Neural cell (in vitro differentiated cells): ENCODE measurements around the gene PRMT5. TPM values are rescaled to one million over a fixed set of nuclear protein-coding genes. Genes with fewer than 3 reads are reported as not detected.

Experiments
- H2AFZ ChIP-seq: fragments of 200-600, 300-800 bp; sonication (generic), shearing (Covaris generic); 2 replicates; pipeline ENCODE4 v1.6.0; 2014; ENCODE audit warnings: low read depth, mild to moderate bottlenecking, antibody characterized with exemption, low read length, moderate library complexity
- H3F3A ChIP-seq: fragments of 200-600 bp; shearing (Covaris generic); 2 replicates; pipeline ENCODE4 v1.6.1; 2016; ENCODE audit warnings: mild to moderate bottlenecking, moderate library complexity, mixed read lengths, antibody characterized with exemption, low read length; ENCODE audit not compliant: insufficient read depth, poor library complexity, severe bottlenecking
- H3K27ac ChIP-seq: fragments of 200-600, 300-800 bp; sonication (generic), shearing (Covaris generic); 2 replicates; pipeline ENCODE4 v1.5.1; 2014; ENCODE audit warnings: mild to moderate bottlenecking, low read length, moderate library complexity
- H3K27me3 ChIP-seq: fragments of 300-800, 200-600 bp; sonication (generic), shearing (Covaris generic); 2 replicates; pipeline ENCODE4 v1.6.0; 2014; ENCODE audit warnings: mild to moderate bottlenecking, low read depth, low read length, moderate library complexity; ENCODE audit not compliant: insufficient read depth
- H3K36me3 ChIP-seq: fragments of 300-800, 200-600 bp; sonication (generic), shearing (Covaris generic); 2 replicates; pipeline ENCODE4 v1.5.1; 2014; ENCODE audit warnings: mild to moderate bottlenecking, antibody characterized with exemption, low read length, moderate library complexity; ENCODE audit not compliant: insufficient read depth
- H3K4me2 ChIP-seq: fragments of 300-800, 200-600 bp; sonication (generic), shearing (Covaris generic); 2 replicates; pipeline ENCODE4 v1.6.0; 2014; ENCODE audit warnings: mild to moderate bottlenecking, low read length
- H3K4me3 ChIP-seq: fragments of 300-800, 200-600 bp; sonication (generic), shearing (Covaris generic); 2 replicates; pipeline ENCODE4 v1.5.1; 2014; ENCODE audit warnings: mild to moderate bottlenecking, low read length, moderate library complexity
- H3K79me2 ChIP-seq: fragments of 200-600 bp; shearing (Covaris generic); replicated peaks from 2 replicates; pipeline ENCODE4 v1.6.0; 2014; ENCODE audit warnings: mild to moderate bottlenecking, low read length, moderate library complexity; ENCODE audit not compliant: insufficient read depth
- H3K9ac ChIP-seq: fragments of 300-800, 200-600 bp; sonication (generic), shearing (Covaris generic); 2 replicates; pipeline ENCODE4 v1.6.1; 2016; ENCODE audit warnings: mild to moderate bottlenecking, low read length, mixed read lengths
- H3K9me2 ChIP-seq: fragments of 200-600 bp; shearing (Covaris generic); 2 replicates; pipeline ENCODE4 v1.6.1; 2016; ENCODE audit warnings: mild to moderate bottlenecking, low read length, mixed read lengths; ENCODE audit not compliant: insufficient read depth
- H3K9me3 ChIP-seq: fragments of 200-600, 300-800 bp; sonication (generic), shearing (Covaris generic); 2 replicates; pipeline ENCODE4 v1.6.1; 2016; ENCODE audit warnings: mild to moderate bottlenecking, mixed run types, low read length, moderate library complexity, mixed read lengths
- H4K20me1 ChIP-seq: fragments of 200-600 bp; shearing (Covaris generic); 2 replicates; pipeline ENCODE4 v1.6.1; 2016; ENCODE audit warnings: mild to moderate bottlenecking, mixed run types; ENCODE audit not compliant: insufficient read depth
- CTCF ChIP-seq: fragments of 450-650 bp; IDR thresholded peaks from 2 replicates; pipeline ENCODE4 v1.5.1; 2014; ENCODE audit warnings: antibody characterized with exemption, mild to moderate bottlenecking, moderate library complexity; ENCODE audit not compliant: poor library complexity, severe bottlenecking
- EP300 ChIP-seq: fragments of 450-650 bp; conservative IDR thresholded peaks from 2 replicates; pipeline ENCODE4 v1.6.1; 2014; ENCODE audit warnings: antibody characterized with exemption, mild to moderate bottlenecking, moderate library complexity; ENCODE audit not compliant: poor library complexity, severe bottlenecking
- EZH2 ChIP-seq: fragments of 200-600, 300-800 bp; shearing (Covaris generic), sonication (generic); IDR thresholded peaks from 2 replicates; pipeline ENCODE4 v1.6.1; 2014; ENCODE audit warnings: antibody characterized with exemption, low read length, borderline replicate concordance, mild to moderate bottlenecking; ENCODE audit not compliant: insufficient read depth, poor library complexity, severe bottlenecking
- MXI1 ChIP-seq: fragments of 450-650 bp; conservative IDR thresholded peaks from 2 replicates; pipeline ENCODE4 v1.6.1; 2014; ENCODE audit warnings: antibody characterized with exemption, mild to moderate bottlenecking; ENCODE audit not compliant: poor library complexity, severe bottlenecking
- POLR2AphosphoS5 ChIP-seq: IDR thresholded peaks from 2 replicates; pipeline ENCODE4 v1.6.1; 2012
- RAD21 ChIP-seq: fragments of 450-650 bp; conservative IDR thresholded peaks from 2 replicates; pipeline ENCODE4 v1.6.1; 2014; ENCODE audit warnings: antibody characterized with exemption, mild to moderate bottlenecking, moderate library complexity
- SMC3 ChIP-seq: fragments of 450-650 bp; conservative IDR thresholded peaks from 2 replicates; pipeline ENCODE4 v1.6.1; 2014; ENCODE audit warnings: antibody characterized with exemption, mild to moderate bottlenecking, moderate library complexity; ENCODE audit not compliant: poor library complexity
- TAF1 ChIP-seq: IDR thresholded peaks from 2 replicates; pipeline ENCODE4 v1.6.1; 2012; ENCODE audit warnings: low read depth
- polyA plus RNA-seq: library from polyadenylated mRNA; depleted of rRNA; stranded (reverse); fragments of >200 nt; gene quantifications from 2 replicates; pipeline ENCODE4 v1.2.3, GENCODE V29; 2014
- TF ChIP-seq, protein P1 (sequence below): IDR thresholded peaks from 2 replicates; pipeline ENCODE4 v1.6.1; 2012; ENCODE audit warnings: borderline replicate concordance

PRMT5 gene
- polyA plus RNA-seq, 1 donor from 2014 or later, result 102 TPM

DNA sequence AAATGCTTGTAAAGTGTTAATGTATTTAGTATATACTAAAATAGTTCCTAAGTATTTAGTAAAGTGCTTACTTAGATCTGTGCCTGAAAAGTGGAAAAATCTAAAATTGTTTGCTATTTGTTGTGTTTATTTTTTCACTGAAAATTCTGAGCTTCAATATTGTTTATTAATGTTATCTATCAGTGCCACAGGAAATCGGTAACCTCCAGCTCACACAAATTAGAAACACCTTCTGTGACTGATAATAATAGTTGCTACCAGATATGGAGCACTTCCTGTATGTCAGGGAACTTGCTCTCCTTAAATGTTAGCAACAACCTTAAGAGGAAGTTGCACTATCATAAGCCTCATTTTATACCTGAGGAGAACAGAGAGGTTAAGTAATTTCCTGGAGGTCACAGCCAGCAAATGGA is 58.4 kb downstream of the PRMT5 start:
- Histone ChIP-seq H3K9ac (no peak overlapping the region), H3K27me3 (peaks cover 16% of the 10 kb centered on the region), H3K4me2 (no peak overlapping the region), H3K27ac (no peak overlapping the region), H3F3A (no peaks in the 10 kb centered on the region), H2AFZ (no peak overlapping the region), H4K20me1 (no peaks in the 10 kb centered on the region), H3K36me3 (no peaks in the 10 kb centered on the region), H3K9me3 (no peaks in the 10 kb centered on the region), H3K79me2 (no peaks in the 10 kb centered on the region), H3K9me2 (no peaks in the 10 kb centered on the region), H3K4me3 (peak overlapping the region; percentile 67)
- TF ChIP-seq EP300, result no peak
- TF ChIP-seq CTCF, result no peak
- TF ChIP-seq, protein P1, sequence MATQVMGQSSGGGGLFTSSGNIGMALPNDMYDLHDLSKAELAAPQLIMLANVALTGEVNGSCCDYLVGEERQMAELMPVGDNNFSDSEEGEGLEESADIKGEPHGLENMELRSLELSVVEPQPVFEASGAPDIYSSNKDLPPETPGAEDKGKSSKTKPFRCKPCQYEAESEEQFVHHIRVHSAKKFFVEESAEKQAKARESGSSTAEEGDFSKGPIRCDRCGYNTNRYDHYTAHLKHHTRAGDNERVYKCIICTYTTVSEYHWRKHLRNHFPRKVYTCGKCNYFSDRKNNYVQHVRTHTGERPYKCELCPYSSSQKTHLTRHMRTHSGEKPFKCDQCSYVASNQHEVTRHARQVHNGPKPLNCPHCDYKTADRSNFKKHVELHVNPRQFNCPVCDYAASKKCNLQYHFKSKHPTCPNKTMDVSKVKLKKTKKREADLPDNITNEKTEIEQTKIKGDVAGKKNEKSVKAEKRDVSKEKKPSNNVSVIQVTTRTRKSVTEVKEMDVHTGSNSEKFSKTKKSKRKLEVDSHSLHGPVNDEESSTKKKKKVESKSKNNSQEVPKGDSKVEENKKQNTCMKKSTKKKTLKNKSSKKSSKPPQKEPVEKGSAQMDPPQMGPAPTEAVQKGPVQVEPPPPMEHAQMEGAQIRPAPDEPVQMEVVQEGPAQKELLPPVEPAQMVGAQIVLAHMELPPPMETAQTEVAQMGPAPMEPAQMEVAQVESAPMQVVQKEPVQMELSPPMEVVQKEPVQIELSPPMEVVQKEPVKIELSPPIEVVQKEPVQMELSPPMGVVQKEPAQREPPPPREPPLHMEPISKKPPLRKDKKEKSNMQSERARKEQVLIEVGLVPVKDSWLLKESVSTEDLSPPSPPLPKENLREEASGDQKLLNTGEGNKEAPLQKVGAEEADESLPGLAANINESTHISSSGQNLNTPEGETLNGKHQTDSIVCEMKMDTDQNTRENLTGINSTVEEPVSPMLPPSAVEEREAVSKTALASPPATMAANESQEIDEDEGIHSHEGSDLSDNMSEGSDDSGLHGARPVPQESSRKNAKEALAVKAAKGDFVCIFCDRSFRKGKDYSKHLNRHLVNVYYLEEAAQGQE, result no peak
- TF ChIP-seq RAD21, result no peak
- TF ChIP-seq EZH2, result no peak
- no peak for TF ChIP-seq TAF1
- no peak for TF ChIP-seq POLR2AphosphoS5
- TF ChIP-seq SMC3, result no peak
- TF ChIP-seq MXI1, result no peak

Other genes starting within 250 kb of the PRMT5 start
- gene OXA1L, start 162.7 kb downstream of the PRMT5 start, polyA plus RNA-seq, result 60.7 and 76.1 TPM in 2 replicates
- gene SLC7A7, start 113.9 kb downstream of the PRMT5 start, polyA plus RNA-seq, result not detected in 2 replicates
- 87.9 and 161 TPM in 2 replicates for gene MRPL52, start 99.5 kb downstream of the PRMT5 start, polyA plus RNA-seq
- 0.30 and 1.5 TPM in 2 replicates for gene MMP14, start 92.8 kb downstream of the PRMT5 start, polyA plus RNA-seq
- 0.22 and 1.1 TPM in 2 replicates for gene LRP10, start 57.6 kb downstream of the PRMT5 start, polyA plus RNA-seq
- gene REM2, start 46.2 kb downstream of the PRMT5 start, polyA plus RNA-seq, result 28.6 and 31.1 TPM in 2 replicates
- gene RBM23, start 10.2 kb downstream of the PRMT5 start, polyA plus RNA-seq, result 83.7 and 96.7 TPM in 2 replicates
- 3.2 and 12.1 TPM in 2 replicates for gene HAUS4, start 27.7 kb upstream of the PRMT5 start, polyA plus RNA-seq
- gene AJUBA, start 53.2 kb upstream of the PRMT5 start, polyA plus RNA-seq, result 0.52 and 1.9 TPM in 2 replicates
- gene C14orf93, start 80.8 kb upstream of the PRMT5 start, polyA plus RNA-seq, result 4.7 and 7.1 TPM in 2 replicates
- gene PSMB5, start 105.5 kb upstream of the PRMT5 start, polyA plus RNA-seq, result 147 and 168 TPM in 2 replicates
- not detected in 2 replicates for gene PSMB11, start 112.8 kb upstream of the PRMT5 start, polyA plus RNA-seq
- 31.7 and 37.0 TPM in 2 replicates for gene CDH24, start 128.1 kb upstream of the PRMT5 start, polyA plus RNA-seq
- 132 and 143 TPM in 2 replicates for gene ACIN1, start 165.8 kb upstream of the PRMT5 start, polyA plus RNA-seq
- 23.3 and 26.4 TPM in 2 replicates for gene C14orf119, start 166.1 kb upstream of the PRMT5 start, polyA plus RNA-seq
- gene CIROP, start 175.6 kb upstream of the PRMT5 start, polyA plus RNA-seq, result not detected in 2 replicates
- gene CEBPE, start 189.9 kb upstream of the PRMT5 start, polyA plus RNA-seq, result not detected in 2 replicates